ENCODE measurements around the gene MGA. TPM values are rescaled to one million over a fixed set of nuclear protein-coding genes. Genes with fewer than 3 reads are reported as not detected.

Gene MGA
- total RNA-seq, 1 donor from 2014 or later, result 38.3 TPM

GRCh38 chr15:41648097-41648496, 12.1 kb upstream of the MGA start:
- no peak for TF ChIP-seq CTCF (IDR thresholded peaks at IDR 0.05)
- Mint-ChIP-seq H3K4me1 (ENCODE audit: low read depth) (no peaks in the 10 kb centered on the region), H3K36me3 (ENCODE audit: low read depth) (peaks cover 2% of the 10 kb centered on the region), H3K4me3 (ENCODE audit: unreplicated experiment) (no peak overlapping the region), H3K9me3 (ENCODE audit: low read depth) (peaks cover 9% of the 10 kb centered on the region), H3K27ac (ENCODE audit: unreplicated experiment) (no peak overlapping the region), H3K27me3 (ENCODE audit: low read depth) (no peaks in the 10 kb centered on the region)
- no peak for DNase-seq (ENCODE audit: low spot score)

DNA sequence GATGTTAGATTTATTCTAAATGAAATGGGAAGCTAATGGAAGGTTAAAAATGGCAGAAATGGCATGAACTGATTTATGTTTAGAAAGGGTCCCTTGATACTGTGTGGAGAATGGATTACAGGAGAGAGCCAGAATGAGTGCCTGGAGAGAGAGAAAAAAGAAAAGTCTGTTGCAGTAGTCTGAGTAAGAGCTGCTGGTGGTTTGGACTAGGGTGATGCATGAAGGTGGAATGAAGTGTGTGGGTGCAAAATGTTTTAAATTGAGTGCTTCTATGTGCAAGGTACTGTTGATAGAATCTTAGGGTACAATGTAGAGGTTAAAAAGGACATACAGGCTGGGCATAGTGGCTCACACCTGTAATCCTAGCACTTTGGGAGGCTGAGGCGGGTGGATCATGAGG, 11.4 kb upstream of the MGA start:
- no peak for DNase-seq (ENCODE audit: low spot score)
- Mint-ChIP-seq H3K4me3 (ENCODE audit: unreplicated experiment) (no peak overlapping the region), H3K9me3 (ENCODE audit: low read depth) (peaks cover 9% of the 10 kb centered on the region), H3K27ac (ENCODE audit: unreplicated experiment) (no peak overlapping the region), H3K4me1 (ENCODE audit: low read depth) (peaks cover 2% of the 10 kb centered on the region), H3K36me3 (ENCODE audit: low read depth) (peaks cover 2% of the 10 kb centered on the region), H3K27me3 (ENCODE audit: low read depth) (no peaks in the 10 kb centered on the region)
- TF ChIP-seq CTCF (IDR thresholded peaks at IDR 0.05), result no peak

DNA sequence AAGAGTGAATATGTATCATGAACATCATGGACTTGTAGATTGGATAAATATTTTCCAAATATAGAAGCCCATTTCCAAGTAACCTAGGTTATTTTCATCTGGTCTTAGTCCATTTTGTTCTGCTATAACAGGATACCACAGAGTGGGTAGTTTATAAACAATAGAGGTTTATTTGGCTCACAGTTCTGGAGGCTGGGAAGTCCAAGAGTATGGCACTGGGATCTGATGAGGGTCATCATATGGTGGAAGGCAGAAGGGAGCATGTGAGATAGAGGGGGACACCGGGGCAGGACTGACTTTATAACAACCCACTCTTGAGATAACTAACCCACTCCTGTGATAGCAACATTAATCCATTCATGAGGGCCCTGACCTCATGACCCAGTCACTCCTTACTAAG, 9.4 kb upstream of the MGA start:
- Mint-ChIP-seq H3K4me3 (ENCODE audit: unreplicated experiment) (no peak overlapping the region), H3K27me3 (ENCODE audit: low read depth) (no peaks in the 10 kb centered on the region), H3K9me3 (ENCODE audit: low read depth) (peaks cover 9% of the 10 kb centered on the region), H3K36me3 (ENCODE audit: low read depth) (peaks cover 2% of the 10 kb centered on the region), H3K27ac (ENCODE audit: unreplicated experiment) (no peak overlapping the region), H3K4me1 (ENCODE audit: low read depth) (peaks cover 7% of the 10 kb centered on the region)
- no peak for DNase-seq (ENCODE audit: low spot score)
- no peak for TF ChIP-seq CTCF (IDR thresholded peaks at IDR 0.05)

DNA sequence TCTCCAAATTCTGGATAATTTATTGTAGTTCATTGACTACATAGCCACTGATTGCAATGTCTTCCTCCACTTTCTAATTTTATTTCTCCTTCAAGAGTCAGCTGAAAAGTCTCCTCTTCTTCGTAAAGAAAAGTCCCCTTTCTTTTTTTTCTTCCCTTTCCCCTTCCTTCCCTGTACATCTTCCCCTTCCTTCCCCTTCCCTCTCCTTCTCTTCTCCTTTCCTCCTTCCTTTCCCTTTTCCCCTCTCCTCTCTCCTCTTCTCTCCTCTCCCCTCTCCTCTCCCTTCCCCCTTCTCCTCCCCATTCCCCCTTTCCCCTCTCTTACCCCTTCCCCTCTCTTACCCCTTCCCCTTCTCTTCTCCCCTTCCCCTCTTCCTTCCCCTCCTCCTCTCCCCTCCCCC, 8.8 kb upstream of the MGA start:
- TF ChIP-seq CTCF (IDR thresholded peaks at IDR 0.05), result no peak
- no peaks in the 10 kb centered on the region for H3K27me3 Mint-ChIP-seq (ENCODE audit: low read depth)
- no peak overlapping the region for H3K4me3 Mint-ChIP-seq (ENCODE audit: unreplicated experiment)
- peaks cover 2% of the 10 kb centered on the region for H3K36me3 Mint-ChIP-seq (ENCODE audit: low read depth)
- H3K9me3 Mint-ChIP-seq (ENCODE audit: low read depth), result peaks cover 9% of the 10 kb centered on the region
- DNase-seq (ENCODE audit: low spot score), result no peak
- H3K4me1 Mint-ChIP-seq (ENCODE audit: low read depth), result peaks cover 12% of the 10 kb centered on the region
- no peak overlapping the region for H3K27ac Mint-ChIP-seq (ENCODE audit: unreplicated experiment)

GRCh38 chr15:41653760-41654159, 6.4 kb upstream of the MGA start:
- DNase-seq (ENCODE audit: low spot score), result no peak
- peaks cover 12% of the 10 kb centered on the region for H3K4me1 Mint-ChIP-seq (ENCODE audit: low read depth)
- TF ChIP-seq CTCF (IDR thresholded peaks at IDR 0.05), result no peak
- H3K36me3 Mint-ChIP-seq (ENCODE audit: low read depth), result peaks cover 2% of the 10 kb centered on the region
- no peak overlapping the region for H3K4me3 Mint-ChIP-seq (ENCODE audit: unreplicated experiment)
- peaks cover 9% of the 10 kb centered on the region for H3K9me3 Mint-ChIP-seq (ENCODE audit: low read depth)
- no peaks in the 10 kb centered on the region for H3K27me3 Mint-ChIP-seq (ENCODE audit: low read depth)
- no peak overlapping the region for H3K27ac Mint-ChIP-seq (ENCODE audit: unreplicated experiment)

Measured in chondrocyte (in vitro differentiated cells).